Parathyroid adenoma (tissue), 2 donors: ENCODE data around the gene CAPZB.

Source experiments
- H2AFZ ChIP-seq: fragments of 300-600 bp; sonication (generic); one replicate; pipeline ENCODE4 v1.7.0; 2017; ENCODE audit warnings: antibody characterized with exemption, mild to moderate bottlenecking
- H3K27ac ChIP-seq: fragments of 300-600 bp; sonication (generic); one replicate; pipeline ENCODE4 v1.7.0; 2017
- H3K27me3 ChIP-seq: fragments of 300-600 bp; sonication (generic); one replicate; pipeline ENCODE4 v1.7.0; 2017; ENCODE audit warnings: low read length; ENCODE audit not compliant: control insufficient read depth, insufficient read depth
- H3K36me3 ChIP-seq: fragments of 300-600 bp; sonication (generic); one replicate; pipeline ENCODE4 v1.7.0; 2017; ENCODE audit warnings: low read length; ENCODE audit not compliant: control insufficient read depth, insufficient read depth
- H3K4me1 ChIP-seq: fragments of 300-600 bp; sonication (generic); one replicate; pipeline ENCODE4 v1.7.0; 2017; ENCODE audit warnings: control low read depth
- H3K4me2 ChIP-seq: fragments of 300-600 bp; sonication (generic); one replicate; pipeline ENCODE4 v1.7.0; 2017; ENCODE audit warnings: low read length
- H3K4me3 ChIP-seq: fragments of 300-600 bp; sonication (generic); one replicate; pipeline ENCODE4 v1.7.0; 2017; ENCODE audit warnings: low read depth, low read length
- H3K79me2 ChIP-seq: fragments of 300-600 bp; sonication (generic); one replicate; pipeline ENCODE4 v1.7.0; 2017; ENCODE audit warnings: control low read depth
- H3K9ac ChIP-seq: fragments of 300-600 bp; sonication (generic); one replicate; pipeline ENCODE4 v1.7.0; 2017; ENCODE audit warnings: mild to moderate bottlenecking
- H3K9me3 ChIP-seq: fragments of 300-600 bp; sonication (generic); one replicate; pipeline ENCODE4 v1.7.0; 2017; ENCODE audit warnings: low read length; ENCODE audit not compliant: control insufficient read depth
- TF ChIP-seq, protein P1 (sequence below): fragments of 300-600 bp; sonication (generic); IDR thresholded peaks from one replicate; pipeline ENCODE4 v1.7.0; 2017; ENCODE audit warnings: antibody characterized with exemption, mild to moderate bottlenecking
- donor health status: primary hyperparathyroidism.

The CAPZB gene

DNA sequence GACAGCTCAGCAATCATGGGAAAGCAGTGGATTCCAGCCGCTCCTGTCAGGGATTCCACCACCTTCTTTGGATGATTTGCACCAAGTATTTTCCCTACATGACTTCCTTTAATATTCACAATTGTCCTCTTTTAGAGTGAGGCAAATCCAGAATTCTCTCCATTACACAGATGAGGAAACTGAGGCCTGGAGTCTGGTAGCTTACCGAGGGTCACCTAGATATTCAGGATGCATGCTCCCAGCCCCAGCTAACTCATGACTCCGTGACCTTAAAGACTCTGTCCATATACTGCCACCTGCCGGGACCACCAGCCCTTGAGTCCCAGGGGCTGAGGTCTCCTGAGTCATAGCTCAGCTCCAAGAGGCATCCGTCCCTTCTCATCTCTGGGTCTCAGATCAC lies 80.6 kb downstream of the CAPZB start:
- H3K4me1 ChIP-seq, result peaks cover 9% of the 10 kb centered on the region
- no peak overlapping the region for H3K27ac ChIP-seq
- peaks cover 19% of the 10 kb centered on the region for H3K79me2 ChIP-seq
- H3K9me3 ChIP-seq, result no peaks in the 10 kb centered on the region
- no peak overlapping the region for H2AFZ ChIP-seq
- H3K27me3 ChIP-seq, result no peaks in the 10 kb centered on the region
- TF ChIP-seq, protein P1, sequence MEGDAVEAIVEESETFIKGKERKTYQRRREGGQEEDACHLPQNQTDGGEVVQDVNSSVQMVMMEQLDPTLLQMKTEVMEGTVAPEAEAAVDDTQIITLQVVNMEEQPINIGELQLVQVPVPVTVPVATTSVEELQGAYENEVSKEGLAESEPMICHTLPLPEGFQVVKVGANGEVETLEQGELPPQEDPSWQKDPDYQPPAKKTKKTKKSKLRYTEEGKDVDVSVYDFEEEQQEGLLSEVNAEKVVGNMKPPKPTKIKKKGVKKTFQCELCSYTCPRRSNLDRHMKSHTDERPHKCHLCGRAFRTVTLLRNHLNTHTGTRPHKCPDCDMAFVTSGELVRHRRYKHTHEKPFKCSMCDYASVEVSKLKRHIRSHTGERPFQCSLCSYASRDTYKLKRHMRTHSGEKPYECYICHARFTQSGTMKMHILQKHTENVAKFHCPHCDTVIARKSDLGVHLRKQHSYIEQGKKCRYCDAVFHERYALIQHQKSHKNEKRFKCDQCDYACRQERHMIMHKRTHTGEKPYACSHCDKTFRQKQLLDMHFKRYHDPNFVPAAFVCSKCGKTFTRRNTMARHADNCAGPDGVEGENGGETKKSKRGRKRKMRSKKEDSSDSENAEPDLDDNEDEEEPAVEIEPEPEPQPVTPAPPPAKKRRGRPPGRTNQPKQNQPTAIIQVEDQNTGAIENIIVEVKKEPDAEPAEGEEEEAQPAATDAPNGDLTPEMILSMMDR, result no peak
- no peak overlapping the region for H3K9ac ChIP-seq
- no peak overlapping the region for H3K4me2 ChIP-seq
- H3K36me3 ChIP-seq, result no peaks in the 10 kb centered on the region
- no peak overlapping the region for H3K4me3 ChIP-seq

GRCh38 chr1:19403256-19403655 lies 82.1 kb downstream of the CAPZB start:
- Histone ChIP-seq H3K9ac (no peak overlapping the region), H3K36me3 (no peaks in the 10 kb centered on the region), H3K4me3 (no peak overlapping the region), H3K79me2 (peaks cover 19% of the 10 kb centered on the region), H3K4me1 (peaks cover 9% of the 10 kb centered on the region), H3K27me3 (no peaks in the 10 kb centered on the region), H3K27ac (no peak overlapping the region), H3K9me3 (no peaks in the 10 kb centered on the region), H3K4me2 (no peak overlapping the region), H2AFZ (no peak overlapping the region)
- TF ChIP-seq, protein P1, result no peak

DNA sequence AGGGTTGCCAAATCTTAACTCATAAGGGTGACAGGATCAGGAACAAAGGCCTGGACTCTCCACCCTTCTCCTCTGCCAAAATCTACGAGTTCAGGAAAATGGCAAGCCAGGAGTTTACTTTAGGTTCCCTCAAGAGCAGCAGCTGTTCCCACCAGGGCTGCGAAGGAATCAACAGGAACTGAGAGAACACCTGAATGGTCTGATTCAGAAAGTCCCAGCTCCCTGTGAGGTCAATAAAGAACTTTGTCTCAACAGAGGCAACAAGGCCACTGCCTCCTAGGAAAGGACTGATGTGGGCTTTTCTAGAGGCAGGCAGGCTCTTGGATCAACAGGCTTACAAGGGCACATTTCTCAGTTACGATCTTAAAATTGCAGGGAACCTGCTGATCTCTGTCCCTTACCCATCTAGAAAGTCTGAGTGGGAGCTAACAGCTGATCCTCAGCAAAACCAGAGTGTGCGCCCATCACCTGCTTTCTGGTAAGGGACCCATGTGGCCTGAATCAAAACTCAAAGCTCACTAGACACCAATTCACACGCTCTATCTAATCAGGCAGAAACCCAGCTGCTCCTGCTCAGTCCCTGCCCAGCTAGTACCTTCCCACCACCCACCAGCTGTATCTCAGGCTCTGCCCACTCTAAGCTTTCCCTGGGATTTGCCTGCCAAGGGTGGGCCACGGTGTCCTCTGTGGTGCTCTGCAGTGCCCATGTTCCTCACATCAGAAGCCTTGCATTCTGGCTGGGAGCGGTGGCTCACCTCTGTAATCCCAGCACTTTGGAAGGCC lies 83.1 kb downstream of the CAPZB start:
- no peak overlapping the region for H2AFZ ChIP-seq
- H3K4me2 ChIP-seq, result no peak overlapping the region
- H3K27me3 ChIP-seq, result no peaks in the 10 kb centered on the region
- no peak overlapping the region for H3K9ac ChIP-seq
- TF ChIP-seq, protein P1, result no peak
- H3K79me2 ChIP-seq, result peaks cover 19% of the 10 kb centered on the region
- no peaks in the 10 kb centered on the region for H3K9me3 ChIP-seq
- H3K36me3 ChIP-seq, result no peaks in the 10 kb centered on the region
- H3K4me1 ChIP-seq, result peaks cover 9% of the 10 kb centered on the region
- no peak overlapping the region for H3K4me3 ChIP-seq
- H3K27ac ChIP-seq, result no peak overlapping the region

GRCh38 chr1:19401535-19401889 lies 83.8 kb downstream of the CAPZB start:
- H3K4me1 ChIP-seq, result peaks cover 9% of the 10 kb centered on the region
- H3K9ac ChIP-seq, result no peak overlapping the region
- H2AFZ ChIP-seq, result no peak overlapping the region
- H3K27me3 ChIP-seq, result no peaks in the 10 kb centered on the region
- H3K36me3 ChIP-seq, result no peaks in the 10 kb centered on the region
- H3K4me3 ChIP-seq, result no peak overlapping the region
- peaks cover 18% of the 10 kb centered on the region for H3K79me2 ChIP-seq
- TF ChIP-seq, protein P1, result no peak
- no peak overlapping the region for H3K4me2 ChIP-seq
- no peak overlapping the region for H3K27ac ChIP-seq
- no peaks in the 10 kb centered on the region for H3K9me3 ChIP-seq
